T-helper 1 cell treated with Interleukin-12 subunit alpha and Interleukin-12 subunit beta and Interleukin-4 antibody, amounts not matched to agents 30 μg/mL and 1 μg/mL, for 36 hours (primary cell): ENCODE data around the gene MIA2.
"Not testable (repeated sequence)": the region's sequence is repeated elsewhere in the genome, so short reads cannot be mapped to it uniquely, and the experiment has no call there.

Experiments
- H3K27ac Mint-ChIP-seq: one replicate; pipeline ENCODE4 v1.8.0; 2021; ENCODE audit warnings: mild to moderate bottlenecking, mixed read lengths
- H3K27me3 Mint-ChIP-seq: one replicate; pipeline ENCODE4 v1.8.0; 2021; ENCODE audit warnings: low read depth, mixed read lengths
- H3K36me3 Mint-ChIP-seq: one replicate; pipeline ENCODE4 v1.8.0; 2021; ENCODE audit warnings: low read depth, mixed read lengths
- H3K4me1 Mint-ChIP-seq: one replicate; pipeline ENCODE4 v1.8.0; 2021; ENCODE audit warnings: low read depth, mixed read lengths
- H3K4me3 Mint-ChIP-seq: one replicate; pipeline ENCODE4 v1.8.0; 2021; ENCODE audit warnings: mild to moderate bottlenecking, moderate library complexity, mixed read lengths
- H3K9me3 Mint-ChIP-seq: one replicate; pipeline ENCODE4 v1.8.0; 2021; ENCODE audit warnings: mixed read lengths

Gene MIA2

GRCh38 chr14:39276005-39276404 lies 42.3 kb downstream of the MIA2 start:
- peaks cover 36% of the 10 kb centered on the region for H3K36me3 Mint-ChIP-seq
- peaks cover 27% of the 10 kb centered on the region for H3K4me1 Mint-ChIP-seq
- H3K27ac Mint-ChIP-seq = no peak overlapping the region
- no peaks in the 10 kb centered on the region for H3K27me3 Mint-ChIP-seq
- no peak overlapping the region for H3K4me3 Mint-ChIP-seq
- H3K9me3 Mint-ChIP-seq = peaks cover 10% of the 10 kb centered on the region

DNA sequence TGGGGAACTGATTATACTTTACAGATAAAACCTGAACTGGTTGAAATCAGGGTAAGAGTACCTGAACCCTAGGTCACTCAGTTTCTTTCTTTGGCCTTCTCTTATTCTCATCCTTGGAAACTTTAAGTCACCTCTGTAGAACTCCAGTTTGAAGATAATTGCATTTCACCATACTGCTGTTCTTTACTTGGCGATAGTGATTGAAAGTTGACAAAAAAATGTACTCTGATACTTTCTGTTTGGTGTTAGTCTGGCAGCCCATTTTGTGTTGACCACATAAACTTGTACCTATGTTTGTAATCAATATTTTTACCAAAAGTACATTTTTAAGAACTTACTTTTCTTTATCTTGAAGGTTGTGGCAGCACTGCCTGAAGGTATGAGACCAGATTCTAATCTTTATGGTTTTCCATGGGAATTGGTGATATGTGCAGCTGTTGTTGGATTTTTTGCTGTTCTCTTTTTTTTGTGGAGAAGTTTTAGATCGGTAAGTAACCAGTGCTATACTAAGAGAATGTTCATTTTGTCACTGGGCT lies 42.9 kb downstream of the MIA2 start:
- peaks cover 21% of the 10 kb centered on the region for H3K4me1 Mint-ChIP-seq
- H3K9me3 Mint-ChIP-seq = peaks cover 4% of the 10 kb centered on the region
- no peak overlapping the region for H3K27ac Mint-ChIP-seq
- no peaks in the 10 kb centered on the region for H3K27me3 Mint-ChIP-seq
- no peak overlapping the region for H3K4me3 Mint-ChIP-seq
- peaks cover 35% of the 10 kb centered on the region for H3K36me3 Mint-ChIP-seq

DNA sequence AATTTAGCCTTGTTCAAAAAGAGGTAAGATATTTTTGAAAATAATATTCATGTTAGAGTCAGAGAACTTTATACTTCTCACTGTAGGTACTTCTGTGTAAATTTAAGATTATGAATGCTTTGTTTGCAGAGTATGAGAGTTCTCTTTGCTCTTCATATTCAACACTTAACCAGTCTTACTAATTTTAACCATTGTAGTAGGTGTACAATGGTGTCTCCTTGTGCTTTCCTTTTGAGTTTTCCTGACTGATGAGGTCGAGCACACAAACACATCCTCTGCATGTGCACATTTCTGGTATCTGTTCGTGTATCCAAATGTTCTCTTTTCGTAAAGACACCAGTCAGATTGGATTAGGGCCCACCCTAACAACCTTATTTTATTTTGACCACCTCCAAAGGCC lies 45.8 kb downstream of the MIA2 start:
- Mint-ChIP-seq H3K27me3 (no peaks in the 10 kb centered on the region), H3K4me3 (no peak overlapping the region), H3K4me1 (peaks cover 14% of the 10 kb centered on the region), H3K27ac (no peak overlapping the region), H3K9me3 (no peaks in the 10 kb centered on the region), H3K36me3 (peaks cover 46% of the 10 kb centered on the region)

GRCh38 chr14:39280678-39281077 lies 47.0 kb downstream of the MIA2 start:
- peaks cover 13% of the 10 kb centered on the region for H3K4me1 Mint-ChIP-seq
- H3K9me3 Mint-ChIP-seq, H3K27ac Mint-ChIP-seq, H3K4me3 Mint-ChIP-seq, H3K27me3 Mint-ChIP-seq: not testable (repeated sequence)
- peaks cover 47% of the 10 kb centered on the region for H3K36me3 Mint-ChIP-seq

GRCh38 chr14:39289523-39289922 lies 55.8 kb downstream of the MIA2 start:
- H3K36me3 Mint-ChIP-seq = peaks cover 43% of the 10 kb centered on the region
- H3K4me3 Mint-ChIP-seq = no peak overlapping the region
- no peaks in the 10 kb centered on the region for H3K9me3 Mint-ChIP-seq
- no peak overlapping the region for H3K27ac Mint-ChIP-seq
- no peaks in the 10 kb centered on the region for H3K4me1 Mint-ChIP-seq
- no peaks in the 10 kb centered on the region for H3K27me3 Mint-ChIP-seq

GRCh38 chr14:39291701-39292100 lies 58.0 kb downstream of the MIA2 start:
- no peak overlapping the region for H3K27ac Mint-ChIP-seq
- H3K4me3 Mint-ChIP-seq = no peak overlapping the region
- peaks cover 49% of the 10 kb centered on the region for H3K36me3 Mint-ChIP-seq
- H3K27me3 Mint-ChIP-seq = no peaks in the 10 kb centered on the region
- no peaks in the 10 kb centered on the region for H3K4me1 Mint-ChIP-seq
- no peaks in the 10 kb centered on the region for H3K9me3 Mint-ChIP-seq

GRCh38 chr14:39293629-39294028 lies 59.9 kb downstream of the MIA2 start:
- Mint-ChIP-seq H3K4me1 (no peaks in the 10 kb centered on the region), H3K27ac (no peak overlapping the region), H3K4me3 (no peak overlapping the region), H3K36me3 (peaks cover 53% of the 10 kb centered on the region), H3K9me3 (no peaks in the 10 kb centered on the region), H3K27me3 (no peaks in the 10 kb centered on the region)

GRCh38 chr14:39300389-39300788 lies 66.7 kb downstream of the MIA2 start:
- H3K27me3 Mint-ChIP-seq, H3K27ac Mint-ChIP-seq, H3K4me3 Mint-ChIP-seq, H3K9me3 Mint-ChIP-seq, H3K4me1 Mint-ChIP-seq: not testable (repeated sequence)
- H3K36me3 Mint-ChIP-seq = peaks cover 53% of the 10 kb centered on the region

- peaks cover 44% of the 10 kb centered on the region for H3K36me3 Mint-ChIP-seq
- no peaks in the 10 kb centered on the region for H3K27me3 Mint-ChIP-seq
- H3K9me3 Mint-ChIP-seq = no peaks in the 10 kb centered on the region
- no peak overlapping the region for H3K27ac Mint-ChIP-seq
- H3K4me3 Mint-ChIP-seq = no peak overlapping the region
- no peaks in the 10 kb centered on the region for H3K4me1 Mint-ChIP-seq
Observed at GRCh38 chr14:39302124-39302810, 68.6 kb downstream of the MIA2 start.

DNA sequence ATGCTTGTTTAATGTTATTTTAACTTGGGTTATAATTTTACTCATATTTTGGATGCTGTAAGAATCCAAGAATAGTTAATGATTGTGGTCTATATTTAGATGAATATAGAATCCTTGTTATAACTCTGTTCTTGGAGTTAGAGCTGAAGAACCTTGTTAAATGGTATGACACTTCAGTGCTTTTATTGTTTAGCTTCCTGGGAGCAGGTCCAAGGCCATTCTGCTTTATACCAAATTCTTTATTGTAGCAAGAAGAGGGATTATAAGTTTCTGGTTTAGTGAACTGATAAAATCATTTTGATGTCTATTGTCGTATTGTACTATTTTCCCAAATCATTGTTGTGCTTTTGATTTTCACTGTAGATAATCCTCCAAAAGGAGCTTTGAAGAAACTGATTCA lies 69.4 kb downstream of the MIA2 start:
- Mint-ChIP-seq H3K27ac (no peak overlapping the region), H3K4me1 (no peaks in the 10 kb centered on the region), H3K27me3 (no peaks in the 10 kb centered on the region), H3K36me3 (peaks cover 40% of the 10 kb centered on the region), H3K9me3 (no peaks in the 10 kb centered on the region), H3K4me3 (no peak overlapping the region)

GRCh38 chr14:39307815-39308214 lies 74.1 kb downstream of the MIA2 start:
- Mint-ChIP-seq H3K27ac (no peak overlapping the region), H3K4me1 (no peaks in the 10 kb centered on the region), H3K36me3 (peaks cover 39% of the 10 kb centered on the region), H3K4me3 (no peak overlapping the region), H3K27me3 (no peaks in the 10 kb centered on the region), H3K9me3 (no peaks in the 10 kb centered on the region)

GRCh38 chr14:39310051-39310450 lies 76.3 kb downstream of the MIA2 start:
- no peaks in the 10 kb centered on the region for H3K4me1 Mint-ChIP-seq
- peaks cover 26% of the 10 kb centered on the region for H3K36me3 Mint-ChIP-seq
- H3K9me3 Mint-ChIP-seq = no peaks in the 10 kb centered on the region
- no peaks in the 10 kb centered on the region for H3K27me3 Mint-ChIP-seq
- H3K27ac Mint-ChIP-seq = no peak overlapping the region
- H3K4me3 Mint-ChIP-seq = no peak overlapping the region

GRCh38 chr14:39315859-39316444 lies 82.2 kb downstream of the MIA2 start:
- Mint-ChIP-seq H3K36me3 (peaks cover 30% of the 10 kb centered on the region), H3K27me3 (no peaks in the 10 kb centered on the region), H3K9me3 (no peaks in the 10 kb centered on the region), H3K27ac (no peak overlapping the region), H3K4me3 (no peak overlapping the region), H3K4me1 (no peaks in the 10 kb centered on the region)

- H3K27me3 Mint-ChIP-seq = no peaks in the 10 kb centered on the region
- no peak overlapping the region for H3K27ac Mint-ChIP-seq
- no peaks in the 10 kb centered on the region for H3K4me1 Mint-ChIP-seq
- H3K36me3 Mint-ChIP-seq = peaks cover 30% of the 10 kb centered on the region
- H3K9me3 Mint-ChIP-seq = no peaks in the 10 kb centered on the region
- no peak overlapping the region for H3K4me3 Mint-ChIP-seq
Observed at GRCh38 chr14:39316830-39317553, 83.3 kb downstream of the MIA2 start.

- Mint-ChIP-seq H3K36me3 (peaks cover 29% of the 10 kb centered on the region), H3K27ac (no peak overlapping the region), H3K27me3 (no peaks in the 10 kb centered on the region), H3K4me1 (no peaks in the 10 kb centered on the region), H3K4me3 (no peak overlapping the region), H3K9me3 (no peaks in the 10 kb centered on the region)
Observed at GRCh38 chr14:39318574-39318973, 84.9 kb downstream of the MIA2 start.
